Caco-2 (cell line): ENCODE data around the gene HSPA14. TPM values are rescaled to one million over a fixed set of nuclear protein-coding genes. Genes with fewer than 3 reads are reported as not detected.

Experiments used
- BruUV-seq: library from RNA; stranded (reverse); fragments of 400-500 nt; replicated peaks from 2 replicates; lab custom pipeline; 2021; lab: Mats Ljungman, UMichigan
- CTCF ChIA-PET: fragments of 300-600 bp; sonication (Branson Sonifier 250); formaldehyde crosslinking; loops from one replicate; lab custom pipeline; 2022; ENCODE audit warnings: antibody characterized with exemption; lab: Charles Lee
- POLR2A ChIA-PET: fragments of 300-600 bp; sonication (Branson Sonifier 250); formaldehyde crosslinking; loops from one replicate; lab custom pipeline; 2022; ENCODE audit warnings: antibody characterized with exemption; lab: Charles Lee
- DNase-seq, 2 experiments: peaks; one replicate each; pipeline versions ENCODE4 v3.0.0 to v3.0.0-alpha.2; 2020 to 2022
- H3K27me3 ChIP-seq: replicated peaks from 2 replicates; pipeline ENCODE4 v1.6.0; 2011; ENCODE audit warnings: low read length; ENCODE audit not compliant: control insufficient read depth, insufficient read depth
- H3K36me3 ChIP-seq: 2 replicates; pipeline ENCODE4 v1.5.1; 2011; ENCODE audit warnings: low read length; ENCODE audit not compliant: control insufficient read depth, insufficient read depth
- H3K4me1 ChIP-seq: fragments of 250-450 bp; sonication (Bioruptor Pico); 2 replicates; pipeline ENCODE4 v1.5.1; 2020; ENCODE audit warnings: mild to moderate bottlenecking
- H3K4me3 ChIP-seq: 2 replicates; pipeline ENCODE4 v1.5.1; 2011; ENCODE audit warnings: low read depth, mild to moderate bottlenecking, control low read depth, low read length
- H3K9me3 ChIP-seq: fragments of 250-450 bp; sonication (Bioruptor Pico); 2 replicates; pipeline ENCODE4 v1.5.1; 2020; ENCODE audit warnings: mild to moderate bottlenecking, moderate library complexity
- H3K27ac Mint-ChIP-seq: one replicate; pipeline ENCODE4 v1.8.0; 2022; ENCODE audit warnings: mixed read lengths; ENCODE audit not compliant: unreplicated experiment
- H3K27me3 Mint-ChIP-seq: one replicate; pipeline ENCODE4 v1.8.0; 2022; ENCODE audit warnings: mixed read lengths; ENCODE audit not compliant: insufficient read depth, unreplicated experiment
- H3K36me3 Mint-ChIP-seq: one replicate; pipeline ENCODE4 v1.8.0; 2022; ENCODE audit warnings: mild to moderate bottlenecking, mixed read lengths; ENCODE audit not compliant: insufficient read depth, unreplicated experiment
- H3K4me1 Mint-ChIP-seq: one replicate; pipeline ENCODE4 v1.8.0; 2022; ENCODE audit warnings: low read depth, mixed read lengths; ENCODE audit not compliant: unreplicated experiment
- H3K4me3 Mint-ChIP-seq: one replicate; pipeline ENCODE4 v1.8.0; 2022; ENCODE audit warnings: mild to moderate bottlenecking, moderate library complexity, mixed read lengths; ENCODE audit not compliant: unreplicated experiment
- H3K9me3 Mint-ChIP-seq: one replicate; pipeline ENCODE4 v1.8.0; 2022; ENCODE audit warnings: mixed read lengths; ENCODE audit not compliant: unreplicated experiment
- intact Hi-C: fragments of 100-400 bp; cut with micrococcal nuclease; formaldehyde crosslinking; loops from one replicate; pipeline ENCODE4 v1.10.0; 2022; ENCODE audit not compliant: unreplicated experiment
- total RNA-seq: library from RNA; stranded (reverse); gene quantifications from 2 replicates; pipeline ENCODE4 v1.2.3, GENCODE V29; 2022
- TF ChIP-seq, protein P1 (sequence below), 2 experiments: fragments of 200-600 bp in 1 of 2; IDR thresholded peaks; 1 replicate in 1 of 2; 2 replicates in 1 of 2; pipeline versions ENCODE4 v1.5.1 to v1.8.0; 2011 to 2022; ENCODE audit warnings: antibody characterized with exemption in 1 of 2, control low read depth in 1 of 2, inconsistent platforms in 1 of 2, low read depth in 1 of 2, low read length in 1 of 2, mild to moderate bottlenecking in 1 of 2, moderate library complexity in 1 of 2; ENCODE audit not compliant: insufficient read depth in 1 of 2, severe bottlenecking in 1 of 2, unreplicated experiment in 1 of 2

HSPA14 gene
- total RNA-seq, 1 experiment from 2014 or later: 36.9 TPM

DNA sequence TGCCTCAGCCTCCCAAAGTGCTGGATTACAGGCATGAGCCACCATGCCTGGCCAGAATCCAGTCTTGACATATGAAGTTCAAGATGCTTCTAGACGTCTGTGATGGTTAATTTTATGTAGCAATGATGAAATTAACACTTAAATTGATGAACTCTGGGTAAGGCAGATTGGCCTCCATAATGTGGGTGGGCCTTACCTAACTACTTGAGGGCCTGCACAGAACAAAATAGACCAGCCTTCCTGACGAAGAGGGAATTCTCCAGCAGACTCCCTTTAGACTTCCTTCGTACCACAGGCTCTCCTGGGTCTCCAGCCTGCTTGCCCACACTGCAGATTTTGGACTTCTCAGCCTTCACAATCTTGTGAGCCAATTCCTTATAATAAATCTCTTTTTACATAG is 5.0 kb upstream of the HSPA14 start:
- Histone ChIP-seq H3K9me3 (no peaks in the 10 kb centered on the region), H3K36me3 (no peaks in the 10 kb centered on the region), H3K4me1 (no peaks in the 10 kb centered on the region; the same call in 1 of the 2 replicates), H3K27me3 (no peaks in the 10 kb centered on the region), H3K4me3 (no peak overlapping the region)
- ChIA-PET CTCF (no interaction called here), POLR2A (no interaction called here)
- Mint-ChIP-seq H3K4me3 (no peak overlapping the region), H3K36me3 (peaks cover 10% of the 10 kb centered on the region), H3K27me3 (no peaks in the 10 kb centered on the region), H3K27ac (no peak overlapping the region), H3K4me1 (peaks cover 8% of the 10 kb centered on the region), H3K9me3 (no peaks in the 10 kb centered on the region)
- intact Hi-C loops: no loop called here
- TF ChIP-seq, protein P1, sequence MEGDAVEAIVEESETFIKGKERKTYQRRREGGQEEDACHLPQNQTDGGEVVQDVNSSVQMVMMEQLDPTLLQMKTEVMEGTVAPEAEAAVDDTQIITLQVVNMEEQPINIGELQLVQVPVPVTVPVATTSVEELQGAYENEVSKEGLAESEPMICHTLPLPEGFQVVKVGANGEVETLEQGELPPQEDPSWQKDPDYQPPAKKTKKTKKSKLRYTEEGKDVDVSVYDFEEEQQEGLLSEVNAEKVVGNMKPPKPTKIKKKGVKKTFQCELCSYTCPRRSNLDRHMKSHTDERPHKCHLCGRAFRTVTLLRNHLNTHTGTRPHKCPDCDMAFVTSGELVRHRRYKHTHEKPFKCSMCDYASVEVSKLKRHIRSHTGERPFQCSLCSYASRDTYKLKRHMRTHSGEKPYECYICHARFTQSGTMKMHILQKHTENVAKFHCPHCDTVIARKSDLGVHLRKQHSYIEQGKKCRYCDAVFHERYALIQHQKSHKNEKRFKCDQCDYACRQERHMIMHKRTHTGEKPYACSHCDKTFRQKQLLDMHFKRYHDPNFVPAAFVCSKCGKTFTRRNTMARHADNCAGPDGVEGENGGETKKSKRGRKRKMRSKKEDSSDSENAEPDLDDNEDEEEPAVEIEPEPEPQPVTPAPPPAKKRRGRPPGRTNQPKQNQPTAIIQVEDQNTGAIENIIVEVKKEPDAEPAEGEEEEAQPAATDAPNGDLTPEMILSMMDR (IDR thresholded peaks at IDR 0.05; ENCODE audit: insufficient read depth in 1 of 2, low read depth in 1 of 2, low read length in 1 of 2, severe bottlenecking in 1 of 2, unreplicated experiment in 1 of 2): no peak
- DNase-seq: no peak
- no TSS peak for BruUV-seq

DNA sequence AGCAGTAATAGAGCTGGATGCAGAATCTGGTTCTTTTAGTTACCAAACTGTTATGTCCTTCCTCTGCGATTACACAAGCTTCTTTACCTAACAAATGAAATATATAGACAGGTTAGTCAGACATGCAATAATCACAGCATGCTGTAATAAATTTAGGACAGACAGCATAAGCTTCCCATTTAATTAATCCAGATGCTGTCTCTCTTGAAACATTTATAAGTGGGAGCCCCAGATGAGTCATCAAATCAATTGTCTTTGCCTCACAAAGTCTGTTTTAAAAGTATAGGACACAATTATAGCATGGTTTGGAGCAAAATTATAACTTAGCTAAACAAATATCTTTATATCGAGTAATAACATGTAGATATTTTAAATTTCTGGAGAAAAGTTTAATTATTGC is 1.9 kb upstream of the HSPA14 start:
- no TSS peak for BruUV-seq
- Histone ChIP-seq H3K27me3 (no peaks in the 10 kb centered on the region), H3K36me3 (no peaks in the 10 kb centered on the region), H3K9me3 (no peaks in the 10 kb centered on the region), H3K4me3 (no peak overlapping the region), H3K4me1 (no peaks in the 10 kb centered on the region; the same call in 1 of the 2 replicates)
- TF ChIP-seq, protein P1 (IDR thresholded peaks at IDR 0.05; ENCODE audit: insufficient read depth in 1 of 2, low read depth in 1 of 2, low read length in 1 of 2, severe bottlenecking in 1 of 2, unreplicated experiment in 1 of 2): no peak
- Mint-ChIP-seq H3K4me3 (no peak overlapping the region), H3K27ac (no peak overlapping the region), H3K36me3 (peaks cover 39% of the 10 kb centered on the region), H3K27me3 (no peaks in the 10 kb centered on the region), H3K9me3 (no peaks in the 10 kb centered on the region), H3K4me1 (peaks cover 15% of the 10 kb centered on the region)
- no peak for DNase-seq
- intact Hi-C loops: loop anchor here (5.0 kb wide), 3 partner anchors 234 to 284 kb away; no protein-coding TSS in a partner anchor
- POLR2A ChIA-PET: interaction anchor here (3.7 kb wide), 1 partner anchor 42 kb away, joined by 64 read pairs; the partner anchor contains the start of gene SUV39H2
- CTCF ChIA-PET: interaction anchor here (2.1 kb wide), 1 partner anchor 13 kb away, joined by 11 read pairs; no protein-coding TSS in a partner anchor

DNA sequence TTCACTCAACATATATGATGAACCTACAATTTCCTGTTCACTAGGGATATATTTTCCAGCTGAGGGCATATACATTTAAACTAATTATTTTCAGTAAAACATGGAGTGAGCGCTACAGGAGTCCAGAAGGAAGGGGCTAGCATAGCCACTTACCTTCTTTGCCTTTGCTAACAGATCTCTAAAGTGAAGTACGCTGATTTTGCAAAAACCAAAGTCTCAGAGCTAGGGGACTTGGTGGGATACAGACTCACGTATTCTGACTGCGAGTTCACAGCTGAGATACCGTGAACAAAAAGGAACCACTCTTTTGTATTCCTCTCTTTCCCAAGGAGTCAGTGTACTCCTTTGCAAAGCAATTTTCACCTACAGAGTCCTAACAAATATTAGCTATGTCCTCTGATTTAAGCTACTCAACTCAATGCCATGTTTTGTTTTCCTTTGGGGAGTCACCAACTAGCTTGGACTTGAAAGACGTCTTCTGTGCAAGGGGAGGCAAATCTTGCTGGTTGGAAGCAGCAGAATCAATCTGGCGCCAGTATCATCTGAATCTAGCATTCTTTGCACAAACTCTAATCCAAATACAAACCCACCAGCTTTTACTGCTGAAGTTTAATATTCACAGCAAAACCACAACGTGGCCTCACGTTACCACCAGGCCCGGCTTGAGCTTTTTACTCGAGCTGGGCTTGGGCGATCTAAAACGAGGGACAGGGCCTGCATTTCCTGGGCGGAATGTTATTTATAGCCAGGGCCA is 926 bp upstream of the HSPA14 start:
- Histone ChIP-seq H3K4me3 (peak overlapping the region; percentile 68), H3K27me3 (no peaks in the 10 kb centered on the region), H3K4me1 (no peaks in the 10 kb centered on the region; the same call in 1 of the 2 replicates), H3K9me3 (no peaks in the 10 kb centered on the region), H3K36me3 (no peaks in the 10 kb centered on the region)
- DNase-seq: no peak
- no peaks in the 10 kb centered on the region for H3K27me3 Mint-ChIP-seq
- no peaks in the 10 kb centered on the region for H3K9me3 Mint-ChIP-seq
- ChIA-PET CTCF (interaction anchor here (0.6 to 2.1 kb wide), 9 partner anchors 12 to 281 kb away, joined by 3 to 13 read pairs (median 4); partner anchors contain the start of genes MEIG1 and SUV39H2), POLR2A (interaction anchor here (0.5 to 3.7 kb wide), 22 partner anchors 8 to 796 kb away, joined by 3 to 64 read pairs (median 5); partner anchors contain the start of genes DCLRE1C, MEIG1, RPP38 and SUV39H2)
- TF ChIP-seq, protein P1 (IDR thresholded peaks at IDR 0.05; ENCODE audit: insufficient read depth in 1 of 2, low read depth in 1 of 2, low read length in 1 of 2, severe bottlenecking in 1 of 2, unreplicated experiment in 1 of 2): no peak
- H3K27ac Mint-ChIP-seq: peak overlapping the region; percentile 91
- BruUV-seq: TSS peak; percentile 59
- H3K4me3 Mint-ChIP-seq: peak overlapping the region; percentile 70
- H3K36me3 Mint-ChIP-seq: peaks cover 48% of the 10 kb centered on the region
- peaks cover 15% of the 10 kb centered on the region for H3K4me1 Mint-ChIP-seq
- intact Hi-C loops: loop anchor here (1.0 to 5.0 kb wide), 4 partner anchors 35 to 285 kb away; no protein-coding TSS in a partner anchor
